ENCODE measurements around the gene WRAP73. TPM values are rescaled to one million over a fixed set of nuclear protein-coding genes. Genes with fewer than 3 reads are reported as not detected.

Gene WRAP73
- total and polyA plus RNA-seq, 2 experiments from 2014 or later, result 22.6 to 43.3 TPM

- Histone ChIP-seq H3F3A (replicated peaks; ENCODE audit: low read depth) (peaks cover 5% of the 10 kb centered on the region; the same call in 1 of the 2 replicates), H3K4me3 (no peak overlapping the region), H3K27ac (ENCODE audit: low read depth) (no peak overlapping the region), H3K79me2 (replicated peaks; ENCODE audit: insufficient read depth) (peaks cover 5% of the 10 kb centered on the region; the same call in 1 of the 2 replicates), H3K9me2 (ENCODE audit: insufficient read depth) (no peaks in the 10 kb centered on the region), H3K27me3 (ENCODE audit: insufficient read depth) (no peaks in the 10 kb centered on the region), H2AFZ (no peak overlapping the region), H3K4me2 (no peak overlapping the region), H3K4me1 (ENCODE audit: insufficient read depth) (peaks cover 5% of the 10 kb centered on the region; the same call in 1 of the 2 replicates), H3K36me3 (ENCODE audit: insufficient read depth) (no peaks in the 10 kb centered on the region), H4K20me1 (replicated peaks; ENCODE audit: insufficient read depth) (peaks cover 3% of the 10 kb centered on the region; the same call in 1 of the 2 replicates)
- Mint-ChIP-seq H3K36me3 (ENCODE audit: low read depth) (peaks cover 44% of the 10 kb centered on the region), H3K27me3 (ENCODE audit: insufficient read depth, low read depth, poor library complexity) (peaks cover 8% of the 10 kb centered on the region), H3K27ac (no peak overlapping the region), H3K9me3 (no peaks in the 10 kb centered on the region), H3K4me3 (no peak overlapping the region), H3K4me1 (peaks cover 7% of the 10 kb centered on the region)
- ATAC-seq, result no peak
- TF ChIP-seq NANOG (IDR thresholded peaks at IDR 0.05; ENCODE audit: borderline replicate concordance), result no peak
- no peak for TF ChIP-seq EZH2phosphoT487 (IDR thresholded peaks at IDR 0.05; ENCODE audit: unreplicated experiment)
- TF ChIP-seq ZNF114 (CRISPR knock-in tag; IDR thresholded peaks at IDR 0.05), result no peak
- no peak for TF ChIP-seq CTCF (conservative IDR thresholded peaks at IDR 0.05; ENCODE audit: low read depth in 2 of 2)
- TF ChIP-seq, protein P1, sequence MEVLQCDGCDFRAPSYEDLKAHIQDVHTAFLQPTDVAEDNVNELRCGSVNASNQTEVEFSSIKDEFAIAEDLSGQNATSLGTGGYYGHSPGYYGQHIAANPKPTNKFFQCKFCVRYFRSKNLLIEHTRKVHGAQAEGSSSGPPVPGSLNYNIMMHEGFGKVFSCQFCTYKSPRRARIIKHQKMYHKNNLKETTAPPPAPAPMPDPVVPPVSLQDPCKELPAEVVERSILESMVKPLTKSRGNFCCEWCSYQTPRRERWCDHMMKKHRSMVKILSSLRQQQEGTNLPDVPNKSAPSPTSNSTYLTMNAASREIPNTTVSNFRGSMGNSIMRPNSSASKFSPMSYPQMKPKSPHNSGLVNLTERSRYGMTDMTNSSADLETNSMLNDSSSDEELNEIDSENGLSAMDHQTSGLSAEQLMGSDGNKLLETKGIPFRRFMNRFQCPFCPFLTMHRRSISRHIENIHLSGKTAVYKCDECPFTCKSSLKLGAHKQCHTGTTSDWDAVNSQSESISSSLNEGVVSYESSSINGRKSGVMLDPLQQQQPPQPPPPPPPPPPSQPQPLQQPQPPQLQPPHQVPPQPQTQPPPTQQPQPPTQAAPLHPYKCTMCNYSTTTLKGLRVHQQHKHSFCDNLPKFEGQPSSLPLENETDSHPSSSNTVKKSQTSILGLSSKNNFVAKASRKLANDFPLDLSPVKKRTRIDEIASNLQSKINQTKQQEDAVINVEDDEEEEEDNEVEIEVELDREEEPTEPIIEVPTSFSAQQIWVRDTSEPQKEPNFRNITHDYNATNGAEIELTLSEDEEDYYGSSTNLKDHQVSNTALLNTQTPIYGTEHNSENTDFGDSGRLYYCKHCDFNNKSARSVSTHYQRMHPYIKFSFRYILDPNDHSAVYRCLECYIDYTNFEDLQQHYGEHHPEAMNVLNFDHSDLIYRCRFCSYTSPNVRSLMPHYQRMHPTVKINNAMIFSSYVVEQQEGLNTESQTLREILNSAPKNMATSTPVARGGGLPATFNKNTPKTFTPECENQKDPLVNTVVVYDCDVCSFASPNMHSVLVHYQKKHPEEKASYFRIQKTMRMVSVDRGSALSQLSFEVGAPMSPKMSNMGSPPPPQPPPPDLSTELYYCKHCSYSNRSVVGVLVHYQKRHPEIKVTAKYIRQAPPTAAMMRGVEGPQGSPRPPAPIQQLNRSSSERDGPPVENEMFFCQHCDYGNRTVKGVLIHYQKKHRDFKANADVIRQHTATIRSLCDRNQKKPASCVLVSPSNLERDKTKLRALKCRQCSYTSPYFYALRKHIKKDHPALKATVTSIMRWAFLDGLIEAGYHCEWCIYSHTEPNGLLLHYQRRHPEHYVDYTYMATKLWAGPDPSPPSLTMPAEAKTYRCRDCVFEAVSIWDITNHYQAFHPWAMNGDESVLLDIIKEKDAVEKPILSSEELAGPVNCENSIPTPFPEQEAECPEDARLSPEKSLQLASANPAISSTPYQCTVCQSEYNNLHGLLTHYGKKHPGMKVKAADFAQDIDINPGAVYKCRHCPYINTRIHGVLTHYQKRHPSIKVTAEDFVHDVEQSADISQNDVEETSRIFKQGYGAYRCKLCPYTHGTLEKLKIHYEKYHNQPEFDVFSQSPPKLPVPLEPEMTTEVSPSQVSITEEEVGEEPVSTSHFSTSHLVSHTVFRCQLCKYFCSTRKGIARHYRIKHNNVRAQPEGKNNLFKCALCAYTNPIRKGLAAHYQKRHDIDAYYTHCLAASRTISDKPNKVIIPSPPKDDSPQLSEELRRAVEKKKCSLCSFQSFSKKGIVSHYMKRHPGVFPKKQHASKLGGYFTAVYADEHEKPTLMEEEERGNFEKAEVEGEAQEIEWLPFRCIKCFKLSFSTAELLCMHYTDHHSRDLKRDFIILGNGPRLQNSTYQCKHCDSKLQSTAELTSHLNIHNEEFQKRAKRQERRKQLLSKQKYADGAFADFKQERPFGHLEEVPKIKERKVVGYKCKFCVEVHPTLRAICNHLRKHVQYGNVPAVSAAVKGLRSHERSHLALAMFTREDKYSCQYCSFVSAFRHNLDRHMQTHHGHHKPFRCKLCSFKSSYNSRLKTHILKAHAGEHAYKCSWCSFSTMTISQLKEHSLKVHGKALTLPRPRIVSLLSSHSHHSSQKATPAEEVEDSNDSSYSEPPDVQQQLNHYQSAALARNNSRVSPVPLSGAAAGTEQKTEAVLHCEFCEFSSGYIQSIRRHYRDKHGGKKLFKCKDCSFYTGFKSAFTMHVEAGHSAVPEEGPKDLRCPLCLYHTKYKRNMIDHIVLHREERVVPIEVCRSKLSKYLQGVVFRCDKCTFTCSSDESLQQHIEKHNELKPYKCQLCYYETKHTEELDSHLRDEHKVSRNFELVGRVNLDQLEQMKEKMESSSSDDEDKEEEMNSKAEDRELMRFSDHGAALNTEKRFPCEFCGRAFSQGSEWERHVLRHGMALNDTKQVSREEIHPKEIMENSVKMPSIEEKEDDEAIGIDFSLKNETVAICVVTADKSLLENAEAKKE (CRISPR knock-in tag; IDR thresholded peaks at IDR 0.05), result no peak
- TF ChIP-seq EZH2 (IDR thresholded peaks at IDR 0.05; ENCODE audit: low read depth, unreplicated experiment), result no peak
- no peak for TF ChIP-seq ZNF331 (CRISPR knock-in tag; IDR thresholded peaks at IDR 0.05; ENCODE audit: low read depth)
- TF ChIP-seq ETS1 (IDR thresholded peaks at IDR 0.05), result no peak
- TF ChIP-seq POLR2AphosphoS5 (IDR thresholded peaks at IDR 0.05; ENCODE audit: low read depth), result no peak
- TF ChIP-seq, protein P2, sequence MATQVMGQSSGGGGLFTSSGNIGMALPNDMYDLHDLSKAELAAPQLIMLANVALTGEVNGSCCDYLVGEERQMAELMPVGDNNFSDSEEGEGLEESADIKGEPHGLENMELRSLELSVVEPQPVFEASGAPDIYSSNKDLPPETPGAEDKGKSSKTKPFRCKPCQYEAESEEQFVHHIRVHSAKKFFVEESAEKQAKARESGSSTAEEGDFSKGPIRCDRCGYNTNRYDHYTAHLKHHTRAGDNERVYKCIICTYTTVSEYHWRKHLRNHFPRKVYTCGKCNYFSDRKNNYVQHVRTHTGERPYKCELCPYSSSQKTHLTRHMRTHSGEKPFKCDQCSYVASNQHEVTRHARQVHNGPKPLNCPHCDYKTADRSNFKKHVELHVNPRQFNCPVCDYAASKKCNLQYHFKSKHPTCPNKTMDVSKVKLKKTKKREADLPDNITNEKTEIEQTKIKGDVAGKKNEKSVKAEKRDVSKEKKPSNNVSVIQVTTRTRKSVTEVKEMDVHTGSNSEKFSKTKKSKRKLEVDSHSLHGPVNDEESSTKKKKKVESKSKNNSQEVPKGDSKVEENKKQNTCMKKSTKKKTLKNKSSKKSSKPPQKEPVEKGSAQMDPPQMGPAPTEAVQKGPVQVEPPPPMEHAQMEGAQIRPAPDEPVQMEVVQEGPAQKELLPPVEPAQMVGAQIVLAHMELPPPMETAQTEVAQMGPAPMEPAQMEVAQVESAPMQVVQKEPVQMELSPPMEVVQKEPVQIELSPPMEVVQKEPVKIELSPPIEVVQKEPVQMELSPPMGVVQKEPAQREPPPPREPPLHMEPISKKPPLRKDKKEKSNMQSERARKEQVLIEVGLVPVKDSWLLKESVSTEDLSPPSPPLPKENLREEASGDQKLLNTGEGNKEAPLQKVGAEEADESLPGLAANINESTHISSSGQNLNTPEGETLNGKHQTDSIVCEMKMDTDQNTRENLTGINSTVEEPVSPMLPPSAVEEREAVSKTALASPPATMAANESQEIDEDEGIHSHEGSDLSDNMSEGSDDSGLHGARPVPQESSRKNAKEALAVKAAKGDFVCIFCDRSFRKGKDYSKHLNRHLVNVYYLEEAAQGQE (IDR thresholded peaks at IDR 0.05; ENCODE audit: unreplicated experiment), result no peak
- TF ChIP-seq CREB1 (CRISPR knock-in tag; IDR thresholded peaks at IDR 0.05; ENCODE audit: low read depth), result no peak
- no peak for TF ChIP-seq STAT1 (IDR thresholded peaks at IDR 0.05; ENCODE audit: unreplicated experiment)
- TF ChIP-seq JUNB (IDR thresholded peaks at IDR 0.05; ENCODE audit: unreplicated experiment), result no peak
- DNase-seq (ENCODE audit: low spot score), result no peak
Observed at GRCh38 chr1:3629561-3630160, 20.2 kb downstream of the WRAP73 start.

Data from GM23338 (cell line).